Psoas muscle (tissue), 8 donors: ENCODE results near the gene KCNN3. TPM values are rescaled to one million over a fixed set of nuclear protein-coding genes. Genes with fewer than 3 reads are reported as not detected.
A peak's percentile ranks its signal among the peaks of the same experiment; 100 is the strongest.
"Not testable (repeated sequence)": the region's sequence is repeated elsewhere in the genome, so short reads cannot be mapped to it uniquely, and the experiment has no call there.

Experiments
- ATAC-seq, 4 donors: fragments of 200-7000 bp; cut with Tn5 transposase; one replicate each; pipeline ENCODE4 v1.9.1; 2020; ENCODE audit warnings: moderate library complexity in 3 of 4, mild to moderate bottlenecking in 2 of 4
- DNase-seq, 2 donors: peaks; one replicate each; pipeline ENCODE4 v3.0.0-alpha.2; 2020
- H3K27ac ChIP-seq: fragments of 200-600 bp; one replicate; pipeline ENCODE4 v1.8.0; 2022
- H3K27me3 ChIP-seq, 3 donors: fragments of 200-600 bp in 1 of 3; one replicate each; pipeline versions ENCODE4 v1.6.1 to v1.8.0; 2013 to 2022; ENCODE audit warnings: low read length in 2 of 3, mild to moderate bottlenecking in 2 of 3, moderate library complexity in 1 of 3; ENCODE audit not compliant: insufficient read depth in 3 of 3
- H3K36me3 ChIP-seq, 2 donors: fragments of 200-600 bp in 1 of 2; one replicate each; pipeline versions ENCODE4 v1.6.1 to v1.8.0; 2013 to 2022; ENCODE audit warnings: low read depth in 1 of 2, mild to moderate bottlenecking in 1 of 2, moderate library complexity in 1 of 2; ENCODE audit not compliant: insufficient read depth in 1 of 2
- H3K4me1 ChIP-seq: fragments of 200-600 bp; one replicate; pipeline ENCODE4 v1.8.0; 2022
- H3K4me3 ChIP-seq: fragments of 200-600 bp; one replicate; pipeline ENCODE4 v1.8.0; 2022; ENCODE audit warnings: mild to moderate bottlenecking
- H3K9me3 ChIP-seq: fragments of 200-600 bp; one replicate; pipeline ENCODE4 v1.8.0; 2022
- WGBS, 3 donors: extraction: QIAGEN DNeasy Blood & Tissue Kit; methylation state at CpG; one replicate each; pipeline versions ENCODE4 v1.1.6 to v1.1.7; 2013; 5-methylcytosine and 5-hydroxymethylcytosine counted together
- intact Hi-C, 2 donors: fragments of 100-400 bp; cut with DNase I; formaldehyde crosslinking; loops; one replicate each; pipeline versions ENCODE4 v1.11.0 to v1.14.2; 2022
- polyA plus RNA-seq, 3 donors: library from polyadenylated mRNA; stranded (reverse); fragments of 200-250 nt; gene quantifications; one replicate each; pipeline ENCODE4 v1.2.3, GENCODE V29; 2013
- total RNA-seq, 4 donors: library from RNA; stranded (reverse); fragmentation: NEBNext Ultra II Directional in 2 of 4; extraction: Animal tissue kit (Norgen Biotek cat#: 25700) in 2 of 4; gene quantifications; one replicate each; pipeline versions ENCODE4 v1.2.1 to v1.2.4, GENCODE V29; 2021 to 2023
- TF ChIP-seq, protein P1 (sequence below): fragments of 200-600 bp; IDR thresholded peaks from one replicate; pipeline ENCODE4 v1.8.0; 2022; ENCODE audit warnings: antibody characterized with exemption
- donor health status: healthy with polysubstance abuse.
- donor health status: DM: no; HTN: no; CAD: no; lungs with moderate emphysema.
- donor health status: Bipolar disorder and iron deficiency.
- donor health status: healthy.
- donor health status: DM: yes; HTN: yes; CAD: no.
- donor health status: DM: no; HTN: no; CAD: no.
- donor health status: DM: no; HTN: no; CAD: no.
- donor health status: DM: yes; HTN: yes; CAD: no.

KCNN3 gene
- total and polyA plus RNA-seq, 7 donors: 2.5 to 60.9 (median 11.8) TPM

DNA sequence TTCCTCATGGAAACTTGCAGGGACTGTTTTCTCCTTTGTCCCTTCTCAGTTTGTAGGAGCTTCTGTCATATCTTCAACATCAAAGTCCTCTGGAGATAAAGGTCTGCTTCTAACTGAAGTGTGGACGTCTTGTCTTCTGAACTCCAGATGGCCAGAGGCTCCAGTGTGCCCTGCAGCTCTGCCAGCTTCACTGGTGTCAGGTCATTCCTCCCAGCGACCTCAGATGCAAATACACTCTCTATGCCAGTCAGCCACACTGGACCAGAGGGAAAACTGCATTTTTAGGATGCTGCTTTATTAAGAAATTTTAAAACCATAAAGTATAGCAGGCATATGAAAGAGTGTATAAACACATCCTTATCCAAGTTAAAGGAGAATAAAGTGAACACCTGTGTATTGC, 183.6 kb downstream of the KCNN3 start:
- 14 to 27% (median 15%) methylated on average over 2 of the region's 2 CpGs for WGBS, 3 donors
- Histone ChIP-seq H3K27me3 (no peaks in the 10 kb centered on the region), H3K27ac (no peak overlapping the region), H3K9me3 (no peaks in the 10 kb centered on the region), H3K4me1 (no peaks in the 10 kb centered on the region), H3K36me3 (no peaks in the 10 kb centered on the region), H3K4me3 (no peak overlapping the region)
- intact Hi-C loops: no loop called here
- DNase-seq: no peak
- no peak for ATAC-seq
- TF ChIP-seq, protein P1, sequence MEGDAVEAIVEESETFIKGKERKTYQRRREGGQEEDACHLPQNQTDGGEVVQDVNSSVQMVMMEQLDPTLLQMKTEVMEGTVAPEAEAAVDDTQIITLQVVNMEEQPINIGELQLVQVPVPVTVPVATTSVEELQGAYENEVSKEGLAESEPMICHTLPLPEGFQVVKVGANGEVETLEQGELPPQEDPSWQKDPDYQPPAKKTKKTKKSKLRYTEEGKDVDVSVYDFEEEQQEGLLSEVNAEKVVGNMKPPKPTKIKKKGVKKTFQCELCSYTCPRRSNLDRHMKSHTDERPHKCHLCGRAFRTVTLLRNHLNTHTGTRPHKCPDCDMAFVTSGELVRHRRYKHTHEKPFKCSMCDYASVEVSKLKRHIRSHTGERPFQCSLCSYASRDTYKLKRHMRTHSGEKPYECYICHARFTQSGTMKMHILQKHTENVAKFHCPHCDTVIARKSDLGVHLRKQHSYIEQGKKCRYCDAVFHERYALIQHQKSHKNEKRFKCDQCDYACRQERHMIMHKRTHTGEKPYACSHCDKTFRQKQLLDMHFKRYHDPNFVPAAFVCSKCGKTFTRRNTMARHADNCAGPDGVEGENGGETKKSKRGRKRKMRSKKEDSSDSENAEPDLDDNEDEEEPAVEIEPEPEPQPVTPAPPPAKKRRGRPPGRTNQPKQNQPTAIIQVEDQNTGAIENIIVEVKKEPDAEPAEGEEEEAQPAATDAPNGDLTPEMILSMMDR: no peak

DNA sequence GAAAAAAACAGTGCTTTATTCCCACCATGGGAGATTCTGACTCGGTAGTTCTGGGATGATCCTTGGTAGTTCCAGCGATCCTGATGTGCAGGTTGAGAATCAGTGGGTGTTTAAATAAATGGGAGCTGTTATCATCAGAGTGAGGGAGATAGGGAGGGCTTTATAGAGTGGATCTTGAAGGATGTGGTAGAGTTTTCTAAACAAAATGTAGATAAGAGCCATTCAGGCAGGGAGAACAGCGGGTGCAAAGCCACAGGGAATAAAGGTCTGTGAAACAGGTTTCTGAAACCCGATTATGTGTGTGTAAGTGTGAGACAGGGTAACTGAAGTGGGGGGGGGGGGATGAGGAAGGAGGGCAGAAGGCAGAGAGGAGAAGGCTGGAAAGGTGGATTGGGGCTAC, 186.3 kb downstream of the KCNN3 start:
- WGBS, 3 donors: 66 to 68% (median 66%) methylated on average over 4 of the region's 4 CpGs
- intact Hi-C loops: no loop called here
- H3K9me3 ChIP-seq: no peaks in the 10 kb centered on the region
- H3K4me1 ChIP-seq: no peaks in the 10 kb centered on the region
- H3K4me3 ChIP-seq: no peak overlapping the region
- ATAC-seq (no peak), DNase-seq (no peak)
- no peaks in the 10 kb centered on the region for H3K36me3 ChIP-seq
- H3K27me3 ChIP-seq: no peaks in the 10 kb centered on the region
- TF ChIP-seq, protein P1: no peak
- H3K27ac ChIP-seq: no peak overlapping the region

DNA sequence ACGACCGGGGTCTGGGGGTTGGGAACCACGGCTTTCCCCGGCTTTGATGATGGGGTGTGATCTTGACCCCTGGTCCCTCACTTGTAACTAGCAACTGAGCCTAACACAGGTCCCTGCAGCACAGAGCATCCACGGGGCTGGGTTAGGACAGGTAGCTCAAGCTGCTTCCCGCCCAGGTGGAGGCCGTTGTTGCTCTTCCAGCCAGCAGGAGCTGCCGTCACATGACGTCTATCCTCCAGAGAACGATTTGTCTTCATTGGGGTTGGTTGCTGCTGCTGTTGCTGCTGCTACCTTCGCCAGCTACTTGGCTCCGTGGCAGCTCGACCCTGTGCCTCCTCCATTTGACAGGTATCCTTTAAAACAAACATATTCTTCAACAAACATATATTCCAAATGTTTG, 187.8 kb downstream of the KCNN3 start:
- TF ChIP-seq, protein P1: no peak
- Histone ChIP-seq H3K27me3 (no peaks in the 10 kb centered on the region), H3K9me3 (no peaks in the 10 kb centered on the region), H3K4me1 (no peaks in the 10 kb centered on the region), H3K36me3 (no peaks in the 10 kb centered on the region), H3K27ac (no peak overlapping the region), H3K4me3 (no peak overlapping the region)
- DNase-seq (no peak), ATAC-seq (no peak)
- WGBS, 3 donors: 66 to 76% (median 72%) methylated on average over 13 of the region's 13 CpGs
- intact Hi-C loops: no loop called here

DNA sequence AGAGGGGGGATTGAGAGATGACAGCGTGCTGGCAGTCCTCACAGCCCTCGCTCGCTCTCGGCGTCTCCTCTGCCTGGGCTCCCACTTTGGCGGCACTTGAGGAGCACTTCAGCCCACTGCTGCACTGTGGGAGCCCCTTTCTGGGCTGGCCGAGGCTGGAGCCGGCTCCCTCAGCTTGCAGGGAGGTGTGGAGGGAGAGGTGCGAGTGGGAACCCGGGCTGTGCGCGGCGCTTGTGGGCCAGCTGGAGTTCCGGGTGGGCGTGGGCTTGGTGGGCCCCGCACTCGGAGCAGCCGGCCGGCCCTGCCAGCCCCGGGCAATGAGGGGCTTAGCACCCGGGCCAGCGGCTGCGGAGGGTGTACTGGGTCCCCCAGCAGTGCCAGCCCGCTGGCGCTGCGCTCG, 192.2 kb downstream of the KCNN3 start:
- H3K4me3 ChIP-seq, H3K27me3 ChIP-seq, intact Hi-C loops, H3K36me3 ChIP-seq, H3K4me1 ChIP-seq, ATAC-seq, H3K9me3 ChIP-seq, DNase-seq, H3K27ac ChIP-seq: not testable (repeated sequence)
- WGBS, 3 donors: 91 to 94% (median 93%) methylated on average over 12 to 27 of the region's 27 CpGs

DNA sequence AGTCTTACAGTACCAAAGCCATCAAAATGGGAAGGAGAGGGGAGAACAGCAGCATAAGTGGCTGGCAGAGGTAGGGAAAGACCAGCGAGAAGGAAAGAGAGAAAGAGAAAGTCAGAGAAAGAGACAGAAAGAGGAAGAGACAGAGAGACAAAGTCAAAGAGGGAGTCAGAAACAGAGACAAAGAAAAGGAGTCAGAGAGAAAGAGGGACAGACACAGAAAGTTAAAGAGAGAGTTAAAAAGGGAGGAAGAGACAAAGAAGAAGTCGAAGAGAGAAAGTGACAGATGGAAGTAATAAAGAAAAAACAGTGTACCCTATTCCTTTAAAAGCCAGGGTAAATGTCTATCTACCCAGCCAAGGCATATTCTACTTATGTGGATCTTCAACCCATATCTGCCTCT, 193.2 kb downstream of the KCNN3 start:
- H3K27ac ChIP-seq, H3K36me3 ChIP-seq, H3K27me3 ChIP-seq, H3K4me1 ChIP-seq, DNase-seq, ATAC-seq, intact Hi-C loops, H3K4me3 ChIP-seq, H3K9me3 ChIP-seq: not testable (repeated sequence)
- WGBS, 3 donors: 66 to 80% (median 79%) methylated on average over 2 of the region's 2 CpGs

DNA sequence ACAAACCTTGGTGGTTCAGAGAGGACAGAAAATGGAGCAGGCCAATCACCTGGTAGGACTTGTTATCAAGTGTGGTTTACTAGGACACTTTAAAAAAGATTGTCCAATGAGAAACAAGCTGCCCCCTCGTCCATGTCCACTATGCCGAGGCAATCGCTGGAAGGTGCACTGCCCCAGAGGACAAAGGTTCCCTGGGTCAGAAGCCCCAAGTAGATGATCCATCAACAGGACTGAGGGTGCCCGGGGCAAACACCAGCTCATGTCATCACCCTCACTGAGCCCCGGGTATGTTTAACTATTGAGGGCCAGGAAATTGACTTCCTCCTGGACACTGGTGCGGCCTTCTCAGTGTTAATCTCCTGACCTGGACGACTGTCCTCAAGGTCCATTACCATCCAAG, 195.6 kb downstream of the KCNN3 start:
- H3K4me1 ChIP-seq, ATAC-seq, H3K4me3 ChIP-seq, H3K27ac ChIP-seq, intact Hi-C loops, DNase-seq, H3K27me3 ChIP-seq, H3K9me3 ChIP-seq, H3K36me3 ChIP-seq: not testable (repeated sequence)
- WGBS, 3 donors: 75 to 79% (median 79%) methylated on average over 7 of the region's 7 CpGs

DNA sequence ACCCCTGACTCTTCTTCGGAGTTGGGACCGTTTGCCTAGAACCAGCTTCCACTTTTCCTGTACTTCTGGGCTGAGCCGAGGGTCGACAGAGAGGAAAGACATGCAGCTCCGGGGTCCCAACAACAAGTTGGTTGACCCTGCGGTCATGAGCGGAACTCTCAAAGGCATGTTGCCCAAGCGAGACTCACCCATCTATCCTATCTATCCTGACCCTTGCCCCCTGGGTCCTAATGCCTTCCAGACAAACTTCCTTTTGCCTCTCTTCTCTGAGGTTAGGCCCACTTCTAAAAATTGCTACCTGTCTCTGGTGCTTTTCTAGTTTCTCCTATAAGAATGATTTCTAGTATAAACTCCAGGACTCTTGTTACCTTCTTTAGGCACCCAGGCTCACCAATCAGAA, 197.8 kb downstream of the KCNN3 start:
- H3K4me1 ChIP-seq, H3K36me3 ChIP-seq, H3K9me3 ChIP-seq, H3K27me3 ChIP-seq, ATAC-seq, DNase-seq, intact Hi-C loops, H3K4me3 ChIP-seq, H3K27ac ChIP-seq: not testable (repeated sequence)
- 77 to 86% (median 81%) methylated on average over 8 of the region's 8 CpGs for WGBS, 3 donors

DNA sequence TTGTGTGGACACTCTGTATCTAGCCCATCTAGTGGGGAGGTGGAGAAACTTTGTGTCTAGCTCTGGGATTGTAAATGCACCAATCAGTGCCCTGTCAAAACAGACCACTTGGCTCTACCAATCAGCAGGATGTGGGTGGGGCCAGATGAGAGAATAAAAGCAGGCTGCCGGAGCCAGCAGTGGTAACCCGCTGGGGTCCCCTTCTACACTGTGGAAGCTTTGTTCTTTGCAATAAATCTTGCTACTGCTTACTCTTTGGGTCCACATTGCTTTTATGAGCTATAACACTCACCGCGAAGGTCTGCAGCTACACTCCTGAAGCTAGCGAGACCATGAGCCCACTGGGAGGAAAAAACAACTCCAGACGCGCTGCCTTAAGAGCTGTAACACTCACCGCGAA, 198.7 kb downstream of the KCNN3 start:
- H3K4me3 ChIP-seq, H3K9me3 ChIP-seq, ATAC-seq, H3K4me1 ChIP-seq, H3K27me3 ChIP-seq, intact Hi-C loops, H3K27ac ChIP-seq, H3K36me3 ChIP-seq, DNase-seq: not testable (repeated sequence)
- WGBS, 3 donors: 74 to 78% (median 78%) methylated on average over 9 of the region's 9 CpGs

DNA sequence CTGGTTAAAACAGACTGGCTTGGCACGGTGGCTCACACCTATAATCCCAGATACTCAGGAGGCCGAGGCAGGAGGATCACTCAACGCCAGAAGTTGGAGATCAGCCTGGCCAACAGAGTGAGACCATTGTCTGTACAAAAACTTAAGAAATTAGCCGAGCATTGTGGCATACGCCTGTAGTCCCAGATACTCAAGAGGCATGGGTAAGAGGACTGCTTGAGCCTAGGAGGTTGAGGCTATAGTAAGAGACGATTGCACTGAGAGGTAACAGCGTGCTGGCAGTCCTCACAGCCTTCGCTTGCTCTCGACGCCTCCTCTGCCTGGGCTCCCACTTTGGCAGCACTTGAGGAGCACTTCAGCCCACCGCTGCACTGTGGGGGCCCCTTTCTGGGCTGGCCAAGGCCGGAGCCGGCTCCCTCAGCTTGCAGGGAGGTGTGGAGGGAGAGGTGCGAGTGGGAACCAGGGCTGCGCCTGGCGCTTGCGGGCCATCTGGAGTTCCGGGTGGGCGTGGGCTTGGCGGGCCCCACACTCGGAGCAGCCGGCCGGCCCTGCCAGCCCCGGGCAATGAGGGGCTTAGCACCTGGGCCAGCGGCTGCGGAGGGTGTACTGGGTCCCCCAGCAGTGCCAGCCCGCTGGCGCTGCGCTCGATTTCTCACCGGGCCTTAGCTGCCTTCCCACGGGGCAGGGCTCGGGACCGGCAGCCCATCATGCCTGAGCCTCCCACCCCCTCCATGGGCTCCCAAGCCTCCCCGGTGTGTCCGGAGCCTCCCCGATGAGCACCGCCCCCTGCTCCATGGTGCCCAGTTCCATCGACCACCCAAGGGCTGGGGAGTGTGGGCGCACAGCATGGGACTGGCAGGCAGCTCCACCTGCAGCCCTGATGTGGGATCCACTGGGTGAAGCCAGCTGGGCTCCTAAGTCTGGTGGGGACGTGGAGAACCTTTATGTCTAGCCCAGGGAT, 199.5 kb downstream of the KCNN3 start:
- H3K27ac ChIP-seq, H3K4me3 ChIP-seq, DNase-seq, H3K4me1 ChIP-seq, H3K9me3 ChIP-seq, H3K27me3 ChIP-seq, H3K36me3 ChIP-seq, intact Hi-C loops: not testable (repeated sequence)
- ATAC-seq: peak in 2 of 4 donors; percentile 13 to 14
- WGBS, 3 donors: 86 to 92% (median 89%) methylated on average over 28 to 41 of the region's 41 CpGs
